HG03039 (cell line): ENCODE data around the gene TSPAN9.

ENCODE experiments used
- ATAC-seq: cut with Tn5 transposase; IDR thresholded peaks from one replicate; pipeline ENCODE4 v1.9.1; 2021; ENCODE audit warnings: mild to moderate bottlenecking, moderate library complexity; ENCODE audit not compliant: unreplicated experiment

Gene TSPAN9

GRCh38 chr12:3265406-3265805 lies 188.2 kb downstream of the TSPAN9 start:
- ATAC-seq = no peak

DNA sequence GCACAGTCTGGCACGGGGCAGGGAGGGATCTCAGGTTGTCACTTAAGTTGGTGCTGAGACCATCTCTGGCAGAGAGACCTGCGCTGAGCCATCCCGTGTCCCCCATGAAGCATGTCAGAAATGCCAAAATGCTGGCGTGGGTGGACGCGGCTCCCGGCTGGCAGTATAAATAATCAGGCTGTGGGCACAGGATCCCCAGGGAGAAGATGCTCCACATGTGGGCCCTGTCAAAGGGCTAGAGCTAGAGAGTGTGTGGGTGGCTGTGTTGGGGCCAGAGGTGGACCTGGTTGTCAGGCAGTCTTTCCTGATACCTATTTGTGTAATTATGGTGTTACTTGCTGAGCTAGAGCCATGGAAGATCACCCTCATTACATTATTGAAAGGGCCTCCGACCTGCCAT lies 189.5 kb downstream of the TSPAN9 start:
- ATAC-seq = no peak

GRCh38 chr12:3267690-3268089 lies 190.5 kb downstream of the TSPAN9 start:
- no peak for ATAC-seq

DNA sequence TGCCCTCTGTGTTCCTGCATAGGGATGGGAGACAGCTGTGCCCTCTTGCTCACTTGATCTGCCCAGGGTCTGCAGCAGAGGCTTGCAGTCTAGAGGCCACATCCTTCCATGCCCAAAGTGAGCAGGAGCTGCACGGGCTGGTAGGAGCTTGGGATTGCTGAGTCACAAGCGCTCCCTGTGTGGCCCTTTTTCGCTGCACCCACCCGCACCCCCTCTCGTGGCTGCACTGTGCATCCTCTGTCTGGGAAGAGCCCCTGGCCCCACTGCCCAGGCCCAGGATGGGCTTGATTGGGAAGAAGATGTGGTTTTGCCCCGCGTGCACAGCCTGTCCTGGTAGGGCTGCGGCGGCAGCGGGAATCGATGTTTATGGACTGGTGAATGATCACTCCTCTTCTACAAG lies 192.4 kb downstream of the TSPAN9 start:
- ATAC-seq = no peak

- ATAC-seq = no peak
Observed at GRCh38 chr12:3271146-3271545, 194.0 kb downstream of the TSPAN9 start.

DNA sequence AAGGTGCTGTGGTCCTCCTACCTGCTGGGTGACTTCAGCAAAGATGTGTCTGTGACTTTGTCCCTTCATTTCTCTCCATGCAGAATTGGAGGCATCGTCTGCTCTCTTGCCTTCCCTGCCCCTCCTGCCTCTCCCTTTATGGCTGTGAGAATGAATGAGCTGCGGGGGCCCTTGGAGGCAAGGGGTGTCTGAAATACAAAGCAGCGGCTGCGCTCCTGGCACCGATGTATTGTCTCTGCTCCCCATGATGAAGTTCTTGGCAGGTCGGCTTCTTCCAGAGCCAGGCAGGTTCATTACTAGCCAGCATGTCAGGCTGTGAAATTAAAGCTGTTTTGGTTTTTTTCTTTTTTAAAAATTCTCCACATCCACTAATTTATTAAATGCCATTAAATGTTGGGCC lies 194.5 kb downstream of the TSPAN9 start:
- no peak for ATAC-seq

DNA sequence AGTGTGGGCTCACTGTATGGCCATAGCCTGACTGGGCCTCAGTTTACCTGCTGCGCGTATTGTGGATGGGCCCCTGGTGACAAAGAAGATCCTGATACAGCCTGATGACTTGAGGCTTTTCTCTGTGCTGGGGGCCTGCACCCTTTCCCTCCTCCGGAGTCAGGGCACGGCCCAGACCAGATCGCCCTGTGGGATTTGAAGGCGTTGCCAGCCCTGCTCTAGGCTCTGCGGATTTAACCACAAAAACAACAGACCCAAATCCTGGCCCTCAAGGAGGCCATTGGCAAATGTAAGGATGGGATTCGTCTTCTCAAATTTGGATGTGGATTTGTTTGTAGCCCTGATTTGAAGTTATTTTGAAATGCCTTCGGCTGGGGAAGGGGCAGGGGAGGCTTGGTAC lies 195.8 kb downstream of the TSPAN9 start:
- ATAC-seq = no peak

GRCh38 chr12:3273409-3273853 lies 196.3 kb downstream of the TSPAN9 start:
- ATAC-seq = no peak

GRCh38 chr12:3274664-3275063 lies 197.5 kb downstream of the TSPAN9 start:
- no peak for ATAC-seq

DNA sequence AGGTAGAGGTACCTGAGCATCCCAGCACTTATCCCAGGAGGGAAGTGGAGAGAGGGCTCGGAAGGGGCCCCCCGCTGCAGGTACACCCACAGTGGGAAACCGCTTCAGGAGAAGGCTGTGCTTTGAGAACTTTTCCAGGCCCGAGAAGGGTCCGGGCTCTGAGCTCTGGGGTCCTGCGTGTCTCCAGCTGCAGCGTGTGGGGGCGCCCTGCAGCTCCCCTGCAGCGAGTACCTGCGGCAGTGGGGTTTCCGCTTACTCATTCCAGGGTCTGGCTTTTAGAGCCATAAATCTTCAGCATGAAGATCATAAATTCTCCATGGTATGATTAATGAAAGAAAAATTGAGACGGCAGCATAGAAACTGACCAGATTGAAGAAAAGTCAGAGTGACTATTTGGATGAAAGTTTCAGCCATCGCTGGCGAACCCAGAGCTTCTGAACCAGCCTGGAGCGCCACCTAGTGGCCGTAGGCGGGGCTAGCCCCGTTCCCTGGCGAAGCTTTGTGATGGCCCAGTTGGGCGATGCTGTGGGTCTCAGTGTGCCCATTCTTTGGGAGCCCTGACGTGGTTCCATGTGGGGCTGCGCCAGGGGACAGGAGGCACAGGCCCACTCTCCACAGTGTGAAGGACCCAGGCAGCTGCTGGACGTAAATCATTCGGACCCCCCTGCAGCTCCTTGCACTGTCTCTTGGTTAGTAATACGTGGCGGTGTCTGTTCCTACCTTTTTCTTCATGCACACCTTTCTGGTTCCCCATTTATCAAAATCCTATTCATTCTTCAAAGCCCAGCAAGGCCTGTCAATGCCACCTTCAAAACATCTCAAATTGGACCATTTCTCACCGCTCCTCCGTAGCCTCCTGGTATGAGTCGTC lies 198.2 kb downstream of the TSPAN9 start:
- no peak for ATAC-seq

DNA sequence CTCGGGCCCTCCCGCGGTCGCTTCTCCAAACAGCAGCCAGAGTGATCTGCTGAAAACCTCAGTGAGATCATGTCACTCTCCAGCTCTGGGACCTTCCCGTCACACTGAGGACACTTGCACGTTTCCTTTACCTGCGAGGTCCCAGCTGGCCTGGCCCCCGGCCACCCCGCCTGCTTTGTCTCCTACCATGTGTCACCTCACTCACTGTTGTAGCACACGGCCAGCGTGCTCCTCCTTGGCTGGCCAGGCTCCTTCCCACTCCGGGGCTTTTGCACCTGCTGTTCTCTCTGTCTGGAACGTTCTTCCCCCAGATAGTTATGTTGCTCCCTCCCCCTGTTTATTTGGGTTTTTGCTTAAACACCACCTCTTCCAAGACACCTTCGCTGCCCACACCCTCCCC lies 199.0 kb downstream of the TSPAN9 start:
- ATAC-seq = no peak

DNA sequence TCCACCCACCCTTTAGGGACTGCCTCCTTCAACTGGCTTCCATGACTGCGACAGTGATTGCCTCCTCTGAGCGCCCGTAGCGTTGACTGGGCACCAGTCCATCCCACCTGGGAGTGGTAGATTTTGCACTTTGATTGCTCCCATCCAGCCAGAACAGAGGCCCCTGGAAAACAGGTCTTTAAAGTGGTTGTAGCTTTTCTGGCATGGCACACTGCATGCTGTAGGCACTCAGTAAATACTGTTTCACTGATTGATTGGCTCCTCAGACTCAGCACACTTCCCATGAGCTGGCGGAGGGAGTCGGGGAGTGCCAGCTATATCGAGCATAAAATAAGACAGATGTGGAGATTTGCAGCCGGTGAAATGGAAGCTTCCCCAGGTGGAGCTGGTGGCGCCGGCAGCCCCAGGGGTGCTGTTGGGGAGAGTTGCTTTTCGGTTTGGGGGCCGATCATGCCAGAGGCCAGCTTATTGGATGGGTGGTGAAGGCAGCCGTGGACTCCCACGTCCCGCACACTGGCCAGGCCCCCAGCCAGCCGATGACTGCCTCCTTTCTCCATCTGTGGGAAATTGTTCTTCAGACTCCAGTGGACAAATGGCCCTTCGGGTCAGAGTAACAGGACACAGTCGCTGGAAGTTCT lies 200.2 kb downstream of the TSPAN9 start:
- ATAC-seq = no peak

- ATAC-seq = no peak
Observed at GRCh38 chr12:3278681-3279414, 201.7 kb downstream of the TSPAN9 start.

GRCh38 chr12:3279415-3279780 lies 202.2 kb downstream of the TSPAN9 start:
- ATAC-seq = no peak

- ATAC-seq = no peak
Observed at GRCh38 chr12:3279832-3280231, 202.7 kb downstream of the TSPAN9 start.

GRCh38 chr12:3280967-3281366 lies 203.8 kb downstream of the TSPAN9 start:
- no peak for ATAC-seq

DNA sequence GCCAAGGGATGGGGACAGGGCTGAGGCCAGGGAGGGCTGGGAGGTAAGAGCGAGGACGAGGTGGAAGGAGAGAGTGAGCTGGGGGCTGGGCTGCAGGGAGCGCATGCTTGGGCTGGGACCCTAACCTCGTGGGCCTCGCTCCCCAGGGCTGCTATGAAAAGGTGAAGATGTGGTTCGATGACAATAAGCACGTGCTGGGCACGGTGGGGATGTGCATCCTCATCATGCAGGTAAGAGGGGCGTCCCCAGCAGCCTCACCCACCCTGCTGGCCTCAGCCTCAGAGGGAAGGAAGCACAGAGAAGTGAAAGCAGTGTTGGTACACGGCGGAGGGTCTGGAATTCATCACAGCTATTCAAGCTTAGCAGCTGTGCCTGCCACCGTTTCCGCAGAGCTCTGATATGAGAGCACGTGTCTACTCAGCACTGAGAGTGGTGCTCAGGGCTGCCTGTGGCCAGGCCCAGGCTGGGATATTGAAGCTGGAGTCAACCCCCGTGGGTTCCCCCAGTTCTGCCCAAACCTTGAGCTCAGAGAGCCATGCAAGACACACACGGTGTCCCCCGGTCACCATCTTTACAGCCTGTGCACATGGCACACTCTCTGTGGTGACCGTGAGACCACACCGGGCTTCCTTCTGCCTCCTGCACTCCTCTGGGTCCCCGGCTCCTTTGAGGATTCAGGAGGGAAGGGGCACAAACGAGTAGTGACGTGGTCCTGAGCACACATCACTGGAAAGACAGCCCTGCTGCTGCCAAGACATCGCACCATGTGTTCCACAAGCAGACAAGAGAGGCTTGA lies 204.6 kb downstream of the TSPAN9 start:
- ATAC-seq = no peak

GRCh38 chr12:3282384-3282670 lies 205.1 kb downstream of the TSPAN9 start:
- ATAC-seq = no peak

DNA sequence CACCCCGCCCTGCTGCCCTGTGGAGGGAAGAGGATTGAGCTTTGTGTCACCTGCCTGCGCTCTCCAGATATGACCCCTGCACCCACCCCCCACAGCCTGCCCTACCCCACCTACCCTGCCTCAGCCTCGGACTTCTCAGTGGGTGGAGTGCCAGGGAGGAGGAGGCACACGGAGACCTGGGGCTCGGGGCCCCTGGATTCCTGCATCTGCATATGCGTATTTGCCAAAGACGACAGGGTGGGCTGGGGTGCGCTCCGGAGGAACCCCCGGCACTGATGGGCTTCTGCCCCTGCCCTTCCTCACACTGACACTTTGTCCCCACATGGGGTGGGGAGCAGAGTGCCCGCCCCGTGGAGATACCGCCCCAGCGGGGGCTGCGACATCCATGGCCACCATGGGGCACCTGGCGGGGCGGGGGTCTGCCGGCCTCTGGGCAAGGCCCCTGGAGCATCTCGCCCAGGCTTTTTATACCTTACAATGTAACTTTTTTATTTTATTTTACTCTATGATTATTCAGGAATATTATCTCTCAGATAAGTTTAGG lies 206.0 kb downstream of the TSPAN9 start:
- ATAC-seq = no peak

GRCh38 chr12:3284405-3284804 lies 207.2 kb downstream of the TSPAN9 start:
- no peak for ATAC-seq

GRCh38 chr12:3285570-3285969 lies 208.4 kb downstream of the TSPAN9 start:
- no peak for ATAC-seq
